Measurements from ENCODE around the gene YIPF3. TPM values are rescaled to one million over a fixed set of nuclear protein-coding genes. Genes with fewer than 3 reads are reported as not detected.
A peak's percentile ranks its signal among the peaks of the same experiment; 100 is the strongest.

YIPF3 gene
- total and polyA plus RNA-seq, 9 of the 15 experiments (the other 6 are each of a cell fraction or from before 2014, with no cell fraction given): 27.5 to 75.3 (median 57.6) TPM

- TF ChIP-seq ARID3A (IDR thresholded peaks at IDR 0.05; ENCODE audit: borderline replicate concordance, low read depth, low read length) (no peak), SMARCA4 (IDR thresholded peaks at IDR 0.05) (no peak), DIDO1 (tag; IDR thresholded peaks at IDR 0.05; ENCODE audit: low read depth) (no peak), HDGF (IDR thresholded peaks at IDR 0.05) (no peak), ZNF830 (CRISPR knock-in tag; IDR thresholded peaks at IDR 0.05) (peak; percentile 91), TBL1XR1 (IDR thresholded peaks at IDR 0.05; ENCODE audit: low read length in 2 of 2) (no peak), MXI1 (IDR thresholded peaks at IDR 0.05; ENCODE audit: low read depth, low read length) (peak; percentile 60; the same call in 1 of the 2 replicates), RBM25 (IDR thresholded peaks at IDR 0.05; ENCODE audit: low read depth, low read length, severe bottlenecking) (no peak), PHB (CRISPR knock-in tag; IDR thresholded peaks at IDR 0.05) (no peak), SMAD3 (CRISPR knock-in tag; conservative IDR thresholded peaks at IDR 0.05) (no peak), PBX2 (CRISPR knock-in tag; IDR thresholded peaks at IDR 0.05; ENCODE audit: low read depth) (no peak), PBX2 (tag; conservative IDR thresholded peaks at IDR 0.05; ENCODE audit: low read depth) (no peak), NR3C1 (CRISPR knock-in tag; IDR thresholded peaks at IDR 0.05) (no peak), TFAP4 (CRISPR knock-in tag; IDR thresholded peaks at IDR 0.05; ENCODE audit: borderline replicate concordance) (peak; percentile 35; the same call in 1 of the 2 replicates), SLC30A9 (CRISPR knock-in tag; IDR thresholded peaks at IDR 0.05) (no peak), SMC3 (conservative IDR thresholded peaks at IDR 0.05; ENCODE audit: insufficient read depth, low read depth, low read length) (no peak), ZNF79 (CRISPR knock-in tag; IDR thresholded peaks at IDR 0.05; ENCODE audit: low read depth) (no peak), ZNF197 (CRISPR knock-in tag; IDR thresholded peaks at IDR 0.05; ENCODE audit: low read depth) (no peak), PRMT5 (CRISPR knock-in tag; IDR thresholded peaks at IDR 0.05) (no peak), NR2C1 (IDR thresholded peaks at IDR 0.05) (no peak), NR2C1 (tag; IDR thresholded peaks at IDR 0.05) (no peak), CREM (IDR thresholded peaks at IDR 0.05; ENCODE audit: low read depth) (peak; percentile 91), WHSC1 (IDR thresholded peaks at IDR 0.05; ENCODE audit: low read length) (no peak), CC2D1A (IDR thresholded peaks at IDR 0.05) (no peak)
Observed at GRCh38 chr6:43509984-43510826, 6.5 kb downstream of the YIPF3 start, which contains the start of gene LRRC73 (continued).
